Hepatocyte (in vitro differentiated cells): ENCODE measurements around the gene APOBEC3F. TPM values are rescaled to one million over a fixed set of nuclear protein-coding genes. Genes with fewer than 3 reads are reported as not detected.

Source experiments
- DNase-seq: peaks from one replicate; pipeline ENCODE4 v3.0.0-alpha.2; 2016; ENCODE audit warnings: low spot score
- H2AFZ ChIP-seq: fragments of 200-600 bp; sonication (generic); 2 replicates; pipeline ENCODE4 v1.6.0; 2016; ENCODE audit warnings: antibody characterized with exemption, mild to moderate bottlenecking
- H3K27ac ChIP-seq: fragments of 200-600 bp; sonication (generic); 2 replicates; pipeline ENCODE4 v1.5.1; 2016; ENCODE audit warnings: mild to moderate bottlenecking
- H3K27me3 ChIP-seq: fragments of 200-600 bp; sonication (generic); 2 replicates; pipeline ENCODE4 v1.6.1; 2016
- H3K36me3 ChIP-seq: fragments of 200-600 bp; sonication (generic); replicated peaks from 2 replicates; pipeline ENCODE4 v1.5.1; 2016; ENCODE audit warnings: low read depth; ENCODE audit not compliant: insufficient read depth
- H3K4me1 ChIP-seq: fragments of 200-600 bp; sonication (generic); 2 replicates; pipeline ENCODE4 v1.5.1; 2016; ENCODE audit warnings: mild to moderate bottlenecking, moderate library complexity; ENCODE audit not compliant: insufficient read depth
- H3K4me2 ChIP-seq: fragments of 200-600 bp; sonication (generic); 2 replicates; pipeline ENCODE4 v1.6.0; 2016
- H3K4me3 ChIP-seq: fragments of 200-600 bp; sonication (generic); 2 replicates; pipeline ENCODE4 v1.5.1; 2016; ENCODE audit warnings: mild to moderate bottlenecking
- H3K79me2 ChIP-seq: fragments of 200-600 bp; sonication (generic); 2 replicates; pipeline ENCODE4 v1.6.0; 2017; ENCODE audit warnings: mild to moderate bottlenecking
- H3K9me2 ChIP-seq: fragments of 200-600 bp; sonication (generic); replicated peaks from 2 replicates; pipeline ENCODE4 v1.6.0; 2017; ENCODE audit warnings: mild to moderate bottlenecking; ENCODE audit not compliant: insufficient read depth
- H3K9me3 ChIP-seq: fragments of 200-600 bp; sonication (generic); 2 replicates; pipeline ENCODE4 v1.5.1; 2016; ENCODE audit warnings: low read depth, mild to moderate bottlenecking
- H4K20me1 ChIP-seq: fragments of 200-600 bp; sonication (generic); 2 replicates; pipeline ENCODE4 v1.6.0; 2016; ENCODE audit warnings: mild to moderate bottlenecking; ENCODE audit not compliant: insufficient read depth, poor library complexity, severe bottlenecking
- CTCF ChIP-seq: fragments of 200-600 bp; sonication (generic); IDR thresholded peaks from 2 replicates; pipeline ENCODE4 v1.5.1; 2016; ENCODE audit warnings: antibody characterized with exemption, mild to moderate bottlenecking; ENCODE audit not compliant: poor library complexity
- EZH2 ChIP-seq: fragments of 200-600 bp; sonication (generic); IDR thresholded peaks from 2 replicates; pipeline ENCODE4 v1.6.1; 2016; ENCODE audit warnings: antibody characterized with exemption, mild to moderate bottlenecking, borderline replicate concordance
- EZH2phosphoT487 ChIP-seq: fragments of 200-600 bp; sonication (generic); IDR thresholded peaks from one replicate; pipeline ENCODE4 v1.6.1; 2018; ENCODE audit warnings: antibody characterized with exemption, mild to moderate bottlenecking, low read depth, moderate library complexity; ENCODE audit not compliant: unreplicated experiment, severe bottlenecking
- WGBS: methylation state at CpG from one replicate; pipeline ENCODE4 v1.1.6; 2016; ENCODE audit warnings: low lambda C conversion rate; ENCODE audit errors: missing lambda C conversion rate; 5-methylcytosine and 5-hydroxymethylcytosine counted together
- polyA plus RNA-seq: library from polyadenylated mRNA; unstranded; fragments of >200 nt; fragmentation: Nextera tagmentation; extraction: Ambion mirVana; gene quantifications from 2 replicates; pipeline ENCODE4 v1.2.1, GENCODE V29; 2016
- total RNA-seq: library from RNA; depleted of rRNA; stranded (reverse); fragments of >200 nt; gene quantifications from 2 replicates; pipeline ENCODE4 v1.2.3, GENCODE V29; 2014

Gene APOBEC3F
- total and polyA plus RNA-seq, 2 experiments from 2014 or later, result 1.2 to 8.8 TPM

GRCh38 chr22:39091126-39092081 is 50.7 kb downstream of the APOBEC3F start:
- WGBS, result 90% methylated on average over 23 of the region's 23 CpGs
- TF ChIP-seq CTCF (no peak), EZH2 (no peak), EZH2phosphoT487 (no peak)
- Histone ChIP-seq H3K27ac (no peak overlapping the region), H3K4me2 (no peak overlapping the region), H3K9me2 (no peaks in the 10 kb centered on the region), H3K4me3 (no peak overlapping the region), H3K9me3 (no peaks in the 10 kb centered on the region), H3K4me1 (no peaks in the 10 kb centered on the region), H4K20me1 (no peaks in the 10 kb centered on the region), H3K27me3 (no peaks in the 10 kb centered on the region), H2AFZ (no peak overlapping the region), H3K36me3 (no peaks in the 10 kb centered on the region), H3K79me2 (no peaks in the 10 kb centered on the region)
- DNase-seq, result no peak

- Histone ChIP-seq H3K4me2 (no peak overlapping the region), H3K79me2 (no peaks in the 10 kb centered on the region), H3K9me2 (no peaks in the 10 kb centered on the region), H3K4me1 (no peaks in the 10 kb centered on the region), H3K27me3 (no peaks in the 10 kb centered on the region), H3K4me3 (no peak overlapping the region), H2AFZ (no peak overlapping the region), H3K27ac (no peak overlapping the region), H4K20me1 (no peaks in the 10 kb centered on the region), H3K36me3 (no peaks in the 10 kb centered on the region), H3K9me3 (no peaks in the 10 kb centered on the region)
- no peak for TF ChIP-seq EZH2
- TF ChIP-seq EZH2phosphoT487, result no peak
- no peak for TF ChIP-seq CTCF
- no peak for DNase-seq
- 83% methylated on average over 8 of the region's 8 CpGs for WGBS
Observed at GRCh38 chr22:39092111-39092862, 51.6 kb downstream of the APOBEC3F start.

GRCh38 chr22:39094717-39095389 is 54.2 kb downstream of the APOBEC3F start:
- Histone ChIP-seq H4K20me1 (no peaks in the 10 kb centered on the region), H3K27ac (no peak overlapping the region), H3K4me1 (no peaks in the 10 kb centered on the region), H3K4me3 (no peak overlapping the region), H3K36me3 (no peaks in the 10 kb centered on the region), H2AFZ (no peak overlapping the region), H3K79me2 (no peaks in the 10 kb centered on the region), H3K9me2 (no peaks in the 10 kb centered on the region), H3K4me2 (no peak overlapping the region), H3K9me3 (no peaks in the 10 kb centered on the region), H3K27me3 (no peaks in the 10 kb centered on the region)
- 87% methylated on average over 14 of the region's 14 CpGs for WGBS
- DNase-seq, result no peak
- no peak for TF ChIP-seq CTCF
- TF ChIP-seq EZH2phosphoT487, result no peak
- TF ChIP-seq EZH2, result no peak
